Vagina (tissue), 2 donors: Measurements from ENCODE around the gene NKIRAS1.

Experiments used
- POLR2A ChIP-seq, 2 donors: fragments of 450-650 bp; IDR thresholded peaks; one replicate each; pipeline ENCODE4 v1.6.1; 2017; ENCODE audit warnings: antibody characterized with exemption in 2 of 2, mild to moderate bottlenecking in 2 of 2, moderate library complexity in 2 of 2
- POLR2AphosphoS5 ChIP-seq, 2 donors: sonication (generic); formaldehyde crosslinking; IDR thresholded peaks; one replicate each; pipeline ENCODE4 v1.9.0; 2017; ENCODE audit warnings: antibody characterized with exemption in 2 of 2, mild to moderate bottlenecking in 2 of 2, low read depth in 1 of 2; ENCODE audit not compliant: insufficient read depth in 1 of 2
- TF ChIP-seq, protein P1 (sequence below), 3 experiments: fragments of 450-650 bp in 2 of 3; fragments of 200-600 bp in 1 of 3; sonication (generic) in 1 of 3; IDR thresholded peaks; one replicate each; pipeline ENCODE4 v1.5.1; 2017 to 2019; ENCODE audit warnings: antibody characterized with exemption in 3 of 3, mild to moderate bottlenecking in 2 of 3, moderate library complexity in 2 of 3

DNA sequence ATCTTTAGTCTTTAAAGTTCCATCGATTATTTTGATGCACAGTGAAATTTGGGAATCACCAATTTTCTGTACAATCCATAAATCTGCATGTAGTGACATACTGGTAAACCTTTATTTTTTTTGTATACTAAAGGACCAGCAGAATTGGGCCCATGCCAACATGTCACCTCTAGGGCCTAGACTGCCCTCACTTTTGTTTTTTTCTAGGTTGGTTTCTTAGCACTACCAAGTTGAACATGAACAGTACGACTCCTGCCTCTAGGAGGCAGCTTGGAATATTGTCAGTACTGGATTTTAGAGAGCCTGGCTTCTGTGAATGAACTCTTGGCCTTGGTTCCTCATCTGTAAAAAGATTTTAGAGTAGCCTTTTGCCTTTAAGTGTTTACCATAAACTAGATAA lies 32.3 kb downstream of the NKIRAS1 start:
- TF ChIP-seq, protein P1, sequence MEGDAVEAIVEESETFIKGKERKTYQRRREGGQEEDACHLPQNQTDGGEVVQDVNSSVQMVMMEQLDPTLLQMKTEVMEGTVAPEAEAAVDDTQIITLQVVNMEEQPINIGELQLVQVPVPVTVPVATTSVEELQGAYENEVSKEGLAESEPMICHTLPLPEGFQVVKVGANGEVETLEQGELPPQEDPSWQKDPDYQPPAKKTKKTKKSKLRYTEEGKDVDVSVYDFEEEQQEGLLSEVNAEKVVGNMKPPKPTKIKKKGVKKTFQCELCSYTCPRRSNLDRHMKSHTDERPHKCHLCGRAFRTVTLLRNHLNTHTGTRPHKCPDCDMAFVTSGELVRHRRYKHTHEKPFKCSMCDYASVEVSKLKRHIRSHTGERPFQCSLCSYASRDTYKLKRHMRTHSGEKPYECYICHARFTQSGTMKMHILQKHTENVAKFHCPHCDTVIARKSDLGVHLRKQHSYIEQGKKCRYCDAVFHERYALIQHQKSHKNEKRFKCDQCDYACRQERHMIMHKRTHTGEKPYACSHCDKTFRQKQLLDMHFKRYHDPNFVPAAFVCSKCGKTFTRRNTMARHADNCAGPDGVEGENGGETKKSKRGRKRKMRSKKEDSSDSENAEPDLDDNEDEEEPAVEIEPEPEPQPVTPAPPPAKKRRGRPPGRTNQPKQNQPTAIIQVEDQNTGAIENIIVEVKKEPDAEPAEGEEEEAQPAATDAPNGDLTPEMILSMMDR (IDR thresholded peaks at IDR 0.05), result no peak
- TF ChIP-seq POLR2A (IDR thresholded peaks at IDR 0.05) (no peak), POLR2AphosphoS5 (IDR thresholded peaks at IDR 0.05; ENCODE audit: insufficient read depth in 1 of 2, low read depth in 1 of 2) (no peak)
